Glomerular visceral epithelial cell (primary cell): ENCODE data around the gene LSM4.
"Not testable (repeated sequence)": the region's sequence is repeated elsewhere in the genome, so short reads cannot be mapped to it uniquely, and the experiment has no call there.

ENCODE experiments used
- DNase-seq: peaks from one replicate; pipeline ENCODE4 v3.0.0-alpha.2; 2016; ENCODE audit errors: extremely low spot score

The LSM4 gene

DNA sequence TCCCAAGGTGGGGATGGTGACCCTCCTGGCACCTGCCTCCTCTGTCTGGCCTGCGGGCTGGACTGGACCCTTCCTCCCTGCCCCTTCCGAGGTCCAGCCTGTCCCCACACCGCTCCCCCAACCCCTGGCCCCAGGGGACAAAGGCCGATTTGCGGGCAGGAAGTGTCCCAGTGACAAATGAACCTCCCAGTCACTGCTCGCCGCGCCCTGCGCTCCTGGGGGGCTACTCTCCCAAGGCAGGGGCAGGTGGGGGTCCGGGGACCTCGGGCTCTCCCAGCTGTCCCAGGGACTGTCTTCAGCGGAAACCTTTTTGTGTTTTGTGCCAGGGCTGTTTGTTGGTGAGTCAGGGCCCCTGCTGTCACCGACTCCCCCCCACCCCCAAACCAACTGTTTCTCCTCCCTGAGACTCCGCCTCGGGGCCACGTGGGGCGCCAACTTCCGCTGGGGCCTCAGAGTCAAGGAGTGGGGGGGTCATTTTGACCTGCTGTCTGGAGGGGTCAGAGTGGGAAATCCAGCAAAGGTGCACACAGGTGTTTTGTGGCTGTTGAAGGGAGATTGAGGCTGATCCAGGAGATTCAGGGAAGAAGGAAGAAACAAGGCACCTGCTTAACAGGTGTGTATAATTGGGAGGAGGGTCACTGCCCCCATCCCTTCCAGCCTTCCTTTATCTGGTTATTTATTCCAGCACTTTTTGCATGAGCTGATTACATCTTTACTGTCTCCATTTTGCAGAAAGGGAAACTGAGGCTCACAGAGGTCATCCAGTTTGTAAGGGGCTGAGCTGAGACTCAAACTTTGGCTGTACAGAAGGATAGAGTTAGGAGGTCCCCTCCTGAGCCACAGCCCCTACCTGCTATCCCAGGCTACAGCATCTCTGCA lies 18.4 kb upstream of the LSM4 start:
- DNase-seq: peak; percentile 62

DNA sequence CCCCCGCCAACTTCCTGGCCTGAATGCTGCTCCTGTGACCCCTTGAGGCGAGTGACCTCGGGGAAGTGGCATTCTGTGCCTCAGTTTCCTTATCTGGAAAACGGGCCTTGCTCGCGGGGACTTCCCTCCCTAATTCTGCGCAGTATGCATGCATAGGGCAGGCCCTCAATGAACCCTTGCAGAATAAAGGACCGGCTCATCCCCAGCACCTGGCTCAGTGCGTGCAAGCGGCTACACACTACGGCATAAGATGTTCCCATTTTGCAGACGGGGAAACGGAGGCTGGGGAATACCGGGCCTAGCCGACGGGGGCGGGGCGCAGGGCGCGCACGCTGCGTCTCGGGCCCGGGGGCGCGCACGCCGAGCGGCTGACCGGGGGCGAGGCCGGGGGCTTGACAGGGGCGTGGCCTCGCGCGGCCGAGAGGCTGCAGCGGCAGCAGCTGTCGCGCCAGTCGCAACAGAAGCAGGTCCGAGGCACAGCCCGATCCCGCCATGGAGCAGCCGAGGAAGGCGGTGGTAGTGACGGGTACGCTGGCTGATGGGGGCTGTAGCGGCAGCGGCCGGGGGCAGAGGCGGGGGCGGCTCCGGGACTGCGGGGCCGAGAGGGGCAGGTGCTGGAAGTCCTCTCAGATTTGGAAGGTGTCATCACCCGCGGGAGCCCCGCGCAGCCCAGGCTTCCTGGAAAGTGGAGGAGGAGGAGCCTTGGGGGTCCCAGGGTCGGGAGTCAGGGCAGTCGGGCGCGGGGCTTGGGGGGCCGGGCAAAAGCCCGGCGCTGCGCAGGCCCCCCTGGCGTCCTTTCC lies 17.5 kb upstream of the LSM4 start, which contains the start of gene PGPEP1:
Gene PGPEP1, plus strand, starts transcription at position 409 of the 800 bp plus-strand sequence. Its CDS starts 84 bp downstream, at position 493.
- peak; percentile 63 for DNase-seq

DNA sequence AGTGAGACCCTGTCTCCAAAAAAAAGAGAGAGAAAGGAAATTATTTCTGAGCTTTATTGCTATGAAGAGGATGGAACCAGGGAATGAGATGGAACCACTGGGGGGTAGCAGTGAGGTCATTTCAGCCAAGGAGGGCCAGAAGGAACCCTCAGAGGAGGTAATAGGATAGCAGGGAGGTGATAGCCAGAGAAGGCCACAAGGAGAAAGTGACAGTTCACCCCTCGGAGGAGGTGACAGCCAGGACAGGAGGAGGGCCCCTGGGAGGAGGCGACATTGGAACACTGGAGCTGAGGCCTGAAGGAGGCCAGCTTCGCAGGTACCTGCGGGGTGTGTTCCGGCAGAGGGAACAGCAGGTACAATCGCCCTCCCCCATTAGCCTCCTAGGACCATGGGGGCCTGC lies 16.8 kb upstream of the LSM4 start:
- DNase-seq: peak; percentile 44

DNA sequence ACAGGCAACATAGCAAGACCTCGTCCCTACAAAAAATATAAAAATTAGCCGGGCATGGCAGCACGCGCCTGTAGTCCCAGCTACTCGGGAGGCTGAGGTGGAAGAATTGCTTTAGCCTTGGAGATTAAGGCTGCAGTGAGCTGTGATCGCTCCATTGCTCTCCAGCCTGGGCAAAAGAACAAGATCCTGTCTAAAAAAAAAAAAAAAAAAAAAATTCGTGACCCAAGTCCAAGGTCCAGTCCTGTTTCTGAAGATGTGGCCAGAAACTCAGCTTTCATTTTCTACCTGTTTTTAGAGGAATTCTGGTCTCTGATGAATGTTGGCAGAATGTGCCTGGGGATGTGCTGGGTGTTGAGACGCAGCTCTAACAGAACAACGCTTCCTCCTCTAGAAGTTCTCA lies 15.7 kb upstream of the LSM4 start:
- no peak for DNase-seq

DNA sequence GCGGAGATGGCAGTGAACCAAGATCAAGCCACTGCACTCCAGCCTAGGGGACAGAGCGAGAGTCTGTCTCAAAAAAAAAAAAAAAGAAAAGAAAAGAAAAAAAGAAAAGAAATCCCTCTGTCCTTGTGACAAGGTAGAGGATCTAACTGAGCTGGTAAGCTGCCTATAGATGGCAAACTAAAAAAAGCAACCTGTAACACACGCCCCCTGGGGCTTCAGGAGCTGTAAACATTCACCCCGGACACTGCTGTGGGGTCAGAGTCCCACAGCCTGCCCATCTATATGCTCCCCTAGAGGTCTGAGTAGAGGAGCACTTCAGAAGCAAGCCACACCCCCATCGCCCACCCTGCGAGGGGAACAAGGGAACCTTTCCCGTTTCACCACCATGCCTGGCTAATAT lies 13.2 kb upstream of the LSM4 start:
- no peak for DNase-seq

DNA sequence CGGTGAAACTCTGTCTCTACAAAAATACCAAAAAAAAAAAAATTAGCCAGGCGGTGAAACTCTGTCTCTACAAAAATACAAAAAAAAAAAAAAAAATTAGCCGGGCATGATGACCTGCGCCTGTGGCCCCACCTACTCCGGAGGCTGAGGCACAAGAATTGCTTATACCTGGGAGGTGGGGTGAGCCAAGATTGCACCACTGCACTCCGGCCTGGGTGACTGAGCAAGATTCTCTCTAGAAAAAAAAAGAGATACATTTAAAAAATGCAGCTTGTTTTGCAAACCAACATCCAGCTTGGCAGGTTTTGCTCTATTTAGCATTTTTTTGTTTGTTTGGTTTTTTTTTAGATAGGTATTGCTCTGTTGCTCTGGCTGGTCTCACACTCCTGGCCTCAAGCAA lies 10.8 kb upstream of the LSM4 start:
- no peak for DNase-seq

DNA sequence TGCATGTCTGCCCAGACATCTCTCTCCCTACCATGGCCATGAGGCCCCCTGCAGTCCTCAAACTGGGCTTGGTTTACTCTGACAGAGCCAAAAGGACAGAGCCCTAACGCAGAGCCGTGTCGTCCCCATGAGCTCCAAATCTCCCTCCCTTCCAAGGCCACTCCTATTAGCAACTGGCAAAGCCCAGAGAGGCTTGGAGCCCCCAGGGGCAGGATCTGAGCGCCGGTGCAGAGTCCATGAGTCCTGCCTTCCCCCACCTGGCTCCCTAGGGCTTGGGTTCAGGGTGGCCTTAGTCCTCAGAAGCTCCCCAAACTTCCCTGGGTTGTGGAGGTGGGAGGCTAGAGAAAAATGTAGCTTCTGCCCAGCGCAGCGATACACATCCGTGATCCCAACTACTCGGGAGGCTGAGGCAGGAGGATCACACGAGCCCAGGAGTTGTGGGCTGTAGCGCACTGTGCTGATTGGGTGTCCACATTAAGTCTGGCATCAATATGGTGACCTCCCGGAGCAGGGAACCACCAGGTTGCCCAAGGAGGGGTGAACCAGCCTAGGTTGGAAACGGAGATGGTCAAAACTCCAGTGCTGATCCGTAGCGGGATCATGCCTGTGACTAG lies 10.1 kb upstream of the LSM4 start:
- no peak for DNase-seq

DNA sequence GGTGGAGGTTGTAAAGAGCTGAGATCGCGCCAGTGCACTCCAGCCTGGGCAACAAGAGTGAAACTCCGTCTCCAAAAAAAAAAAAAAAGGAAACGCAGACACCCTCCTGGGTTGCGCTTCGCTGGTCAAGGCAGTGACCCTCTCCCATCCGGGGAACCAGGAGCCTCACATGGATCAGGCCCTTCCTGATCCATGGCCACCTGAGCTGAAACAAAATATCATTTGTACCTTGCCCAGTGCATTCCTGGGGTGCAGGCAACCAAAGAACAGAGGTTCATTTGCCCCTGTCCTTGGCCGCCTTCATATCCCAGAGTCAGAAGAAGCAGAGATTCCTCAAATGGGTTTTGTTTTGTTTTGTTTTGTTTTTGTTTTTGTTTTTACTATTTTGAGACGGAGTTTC lies 8.0 kb upstream of the LSM4 start:
- DNase-seq: no peak

DNA sequence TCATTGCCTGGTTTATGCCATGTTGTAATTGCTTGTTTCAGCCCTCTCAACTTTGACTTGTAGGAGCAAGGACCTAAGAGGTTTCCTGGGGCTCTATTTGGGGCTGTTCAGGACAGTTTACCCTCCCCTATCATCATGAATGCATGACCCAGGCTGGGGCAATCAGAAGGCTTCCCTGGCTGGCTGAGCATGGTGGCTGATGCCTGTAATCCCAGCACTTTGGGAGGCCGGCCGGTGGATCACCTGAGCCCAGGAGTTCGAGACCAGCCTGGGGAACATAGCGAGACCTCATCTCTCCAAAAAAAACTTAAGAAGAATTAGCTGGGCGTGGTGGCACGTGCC lies 6.1 kb upstream of the LSM4 start:
- DNase-seq: no peak

DNA sequence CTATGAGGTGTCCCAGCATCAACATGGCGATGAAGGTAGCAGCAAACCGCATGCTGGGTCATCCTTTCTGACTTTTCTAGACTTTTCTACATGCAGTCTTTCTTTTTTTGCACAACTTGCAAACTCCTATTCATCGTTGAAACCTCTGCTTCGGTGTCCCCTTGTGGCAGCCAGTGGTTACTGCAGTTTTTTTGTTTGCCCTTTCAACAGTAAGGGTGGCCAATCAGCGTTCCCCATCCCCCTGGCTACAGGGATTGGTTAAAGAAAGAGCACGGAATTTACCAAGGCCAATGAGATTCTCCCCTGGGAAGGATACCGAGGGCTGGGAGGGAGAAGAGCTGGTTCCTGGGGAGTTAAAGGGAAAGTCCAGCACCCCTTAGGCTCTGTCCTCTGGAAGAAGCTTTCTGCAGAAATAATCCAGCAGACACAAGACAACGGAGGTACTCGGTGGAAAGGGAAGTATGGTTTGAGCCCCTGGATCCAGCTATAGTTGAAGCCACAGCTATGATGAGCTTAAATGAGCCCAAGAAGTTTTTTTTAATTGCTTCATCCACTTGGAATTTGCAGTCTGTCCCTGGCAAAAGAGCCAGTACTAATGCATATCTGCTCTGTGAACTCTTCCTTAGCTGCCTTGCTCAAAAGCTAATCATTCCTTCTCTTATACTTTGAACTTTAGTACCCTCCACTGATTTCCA lies 5.6 kb upstream of the LSM4 start:
- DNase-seq: peak; percentile 96

DNA sequence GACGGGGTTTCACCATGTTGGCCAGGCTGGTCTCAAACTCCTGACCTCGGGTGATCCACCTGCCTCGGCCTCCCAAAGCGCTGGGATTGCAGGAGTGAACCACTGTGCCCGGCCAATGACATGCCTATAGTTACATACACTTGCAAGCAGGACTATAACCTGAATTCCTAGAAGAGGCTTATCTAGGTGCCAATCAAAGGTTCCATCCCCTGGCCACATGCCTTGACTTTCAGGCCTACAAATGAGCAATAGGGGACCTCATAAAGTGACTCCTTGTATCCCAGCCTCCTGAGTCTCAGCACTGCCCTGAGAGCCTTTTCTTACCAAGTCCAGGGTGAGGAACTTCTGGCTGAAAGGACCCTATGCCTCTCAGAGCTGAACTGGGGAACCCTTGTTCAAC lies 3.9 kb upstream of the LSM4 start:
- DNase-seq: no peak

DNA sequence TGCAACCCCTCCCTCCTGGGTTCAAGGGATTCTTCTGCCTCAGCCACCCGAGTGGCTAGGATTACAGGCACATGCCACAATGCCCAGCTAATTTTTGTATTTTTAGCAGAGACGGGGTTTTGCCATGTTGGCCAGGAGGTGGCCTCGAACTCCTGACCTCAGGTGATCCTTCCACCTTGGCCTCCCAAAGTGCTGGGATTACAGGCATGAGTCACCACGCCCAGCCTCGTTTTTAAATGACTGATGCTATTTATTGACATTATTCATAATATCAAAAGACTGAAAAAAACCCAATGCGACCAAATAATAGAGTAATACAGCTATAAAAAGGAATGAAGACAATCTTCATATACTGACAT lies 1.5 kb upstream of the LSM4 start:
- not testable (repeated sequence) for DNase-seq

DNA sequence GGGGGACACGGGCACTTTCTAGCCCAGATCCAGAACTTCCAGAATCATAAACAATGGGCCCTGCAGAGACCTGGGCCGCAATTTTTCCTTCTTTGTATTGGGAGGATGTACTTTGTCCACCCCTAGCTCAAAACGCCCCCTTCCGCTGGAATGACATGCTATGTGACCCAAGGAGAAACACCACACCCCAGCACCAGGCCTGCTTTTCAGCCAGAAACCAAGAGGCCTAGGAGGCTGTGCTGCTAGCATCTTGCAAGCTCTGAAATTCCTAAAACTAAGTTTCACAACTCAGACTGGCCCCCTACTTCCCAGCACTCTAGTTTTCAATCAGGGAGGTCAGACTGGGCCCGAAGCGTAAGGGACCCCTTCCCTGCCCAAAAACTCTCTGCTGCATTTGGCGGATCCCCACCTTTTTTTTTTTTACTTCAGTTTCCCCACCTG lies 538 bp downstream of the LSM4 start:
- DNase-seq: peak; percentile 60

DNA sequence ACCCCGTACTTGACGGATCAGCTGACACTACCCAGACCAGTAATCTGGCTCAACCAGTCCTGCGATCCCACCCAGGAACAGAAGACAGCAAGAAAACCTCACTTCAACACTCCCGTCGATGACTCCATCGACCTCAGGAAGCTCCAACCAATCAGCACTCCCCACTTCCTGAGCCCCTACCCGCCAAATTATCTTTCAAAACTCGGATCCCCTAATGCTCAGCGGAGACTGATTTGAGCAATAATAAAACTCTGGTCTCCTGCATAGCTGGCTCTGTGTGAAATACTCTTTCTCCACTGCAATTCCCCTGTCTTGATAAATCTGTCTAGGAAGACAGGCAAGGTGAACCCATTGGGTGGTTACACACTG lies 1.2 kb downstream of the LSM4 start:
- no peak for DNase-seq

DNA sequence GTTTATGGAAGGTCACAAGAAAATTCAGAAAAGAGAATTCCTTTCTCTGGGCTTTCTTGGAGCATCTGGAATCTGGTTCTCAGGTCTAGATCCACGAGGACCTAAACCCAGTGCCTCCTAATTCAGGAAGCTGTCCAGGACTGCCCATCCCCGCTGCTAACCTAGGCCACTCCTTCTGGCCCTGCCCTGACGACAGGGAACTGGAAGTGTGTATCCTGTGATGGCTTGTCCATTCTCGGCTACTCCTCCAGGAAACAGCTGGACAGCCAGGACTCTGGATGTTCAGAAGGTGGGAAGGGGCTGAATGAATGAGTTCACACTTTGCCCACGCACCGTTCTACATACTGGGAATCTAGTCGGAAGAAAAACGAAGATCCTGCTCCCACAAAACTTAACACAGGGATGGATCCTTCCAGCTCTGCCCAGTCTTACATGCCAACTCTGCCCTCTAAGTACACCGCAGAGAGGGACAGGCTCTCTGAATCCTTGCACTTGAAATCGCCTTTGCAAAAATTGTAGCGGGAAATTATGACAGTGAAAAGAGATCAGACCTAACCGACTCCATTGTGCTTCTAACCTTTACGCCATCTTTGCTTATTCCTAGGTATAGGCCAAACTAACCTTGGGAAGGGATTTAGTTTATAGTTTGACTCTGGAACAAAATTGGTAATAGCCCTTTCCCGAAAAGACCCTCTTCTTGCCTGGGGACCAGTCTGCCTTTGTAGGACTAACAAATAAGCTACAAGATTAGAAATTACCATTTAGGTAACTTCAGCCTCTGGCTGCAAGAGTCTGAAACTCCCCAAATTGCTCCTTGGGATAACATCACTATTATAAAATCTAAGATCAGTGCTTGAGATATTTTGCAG lies 1.8 kb downstream of the LSM4 start:
- no peak for DNase-seq

DNA sequence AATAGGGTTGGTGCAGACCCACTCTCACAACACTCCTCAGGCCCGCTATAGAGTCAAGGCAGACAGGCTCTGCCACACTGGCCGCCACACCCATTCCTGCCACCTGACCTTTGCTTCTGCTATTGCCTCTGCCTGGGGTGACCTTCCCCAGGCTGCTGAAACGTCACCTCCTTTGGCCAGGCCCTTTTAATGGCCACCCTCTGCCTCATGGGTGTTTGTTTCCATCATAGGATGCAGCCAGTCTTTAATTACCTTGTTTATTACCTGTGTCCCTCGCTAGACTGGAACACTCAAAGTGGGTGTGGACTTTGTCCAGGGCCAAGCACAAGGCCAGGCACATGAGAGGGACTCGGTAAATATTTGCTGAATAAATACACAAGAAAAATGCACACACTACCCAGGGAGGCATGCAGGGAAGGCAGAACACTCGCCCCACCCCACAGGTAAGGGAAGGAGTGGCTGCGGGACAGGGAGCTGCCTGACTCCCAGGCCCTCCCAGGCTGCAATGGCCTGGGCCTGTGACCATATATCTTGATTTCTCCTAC lies 3.2 kb downstream of the LSM4 start:
- no peak for DNase-seq

DNA sequence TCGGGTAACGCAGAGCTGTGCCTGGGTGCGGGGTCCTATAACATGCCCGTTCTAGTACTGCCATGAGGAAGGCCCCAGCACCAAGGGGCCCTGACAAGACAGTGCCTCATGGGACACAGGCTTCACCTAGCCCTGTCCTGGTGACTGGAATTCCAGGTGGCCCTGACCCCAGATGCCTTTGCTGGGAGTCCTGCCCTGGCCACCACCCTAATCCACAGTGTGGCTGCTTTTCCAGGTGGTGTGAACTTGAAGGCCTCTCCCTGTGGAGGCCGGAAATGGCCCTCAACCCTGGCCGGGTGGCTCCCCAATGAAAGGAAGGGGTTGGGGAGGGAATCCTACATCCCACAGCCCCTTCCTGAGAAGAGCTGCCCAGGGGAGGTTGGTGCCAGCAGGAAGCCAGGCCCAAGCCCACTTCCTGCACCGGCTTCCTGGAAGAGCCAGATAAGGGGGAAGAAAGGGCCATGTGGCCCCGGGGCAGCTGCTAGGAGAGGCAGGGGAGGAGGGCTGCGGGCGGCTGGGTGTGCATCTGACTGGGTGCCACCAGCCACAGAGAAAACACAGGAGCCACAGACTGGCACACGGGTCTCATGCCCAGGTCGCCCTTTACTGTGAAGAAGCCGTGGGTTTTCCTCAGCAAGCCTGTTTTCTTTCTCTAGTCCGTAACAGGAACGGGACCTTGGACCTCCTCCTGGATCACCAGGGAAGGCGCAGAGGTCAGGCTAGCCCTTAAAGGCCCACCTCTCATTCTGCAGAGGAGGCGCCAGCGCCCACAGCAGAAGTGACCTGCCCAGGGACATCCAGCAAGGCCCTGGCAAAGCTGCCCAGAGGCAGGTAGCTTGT lies 4.7 kb downstream of the LSM4 start:
- no peak for DNase-seq

DNA sequence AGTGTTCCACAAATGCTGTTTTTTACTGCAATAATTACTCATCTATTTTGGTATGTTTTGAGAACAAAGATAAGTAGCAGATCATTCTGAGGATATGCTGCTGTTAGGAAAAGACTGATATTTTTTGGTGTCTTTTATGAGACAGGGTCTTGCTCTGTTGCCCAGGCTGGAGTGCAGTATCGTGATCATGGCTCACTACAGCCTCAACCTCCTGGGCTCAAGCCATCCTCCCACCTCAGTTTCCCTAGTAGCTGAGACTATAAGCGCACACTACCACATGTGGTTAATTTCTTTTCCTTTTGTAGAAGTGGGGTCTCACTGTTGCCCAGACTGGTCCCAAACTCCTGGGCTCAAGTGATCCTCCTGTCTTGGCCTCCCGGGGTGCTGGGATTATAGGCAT lies 9.5 kb downstream of the LSM4 start:
- DNase-seq: no peak

DNA sequence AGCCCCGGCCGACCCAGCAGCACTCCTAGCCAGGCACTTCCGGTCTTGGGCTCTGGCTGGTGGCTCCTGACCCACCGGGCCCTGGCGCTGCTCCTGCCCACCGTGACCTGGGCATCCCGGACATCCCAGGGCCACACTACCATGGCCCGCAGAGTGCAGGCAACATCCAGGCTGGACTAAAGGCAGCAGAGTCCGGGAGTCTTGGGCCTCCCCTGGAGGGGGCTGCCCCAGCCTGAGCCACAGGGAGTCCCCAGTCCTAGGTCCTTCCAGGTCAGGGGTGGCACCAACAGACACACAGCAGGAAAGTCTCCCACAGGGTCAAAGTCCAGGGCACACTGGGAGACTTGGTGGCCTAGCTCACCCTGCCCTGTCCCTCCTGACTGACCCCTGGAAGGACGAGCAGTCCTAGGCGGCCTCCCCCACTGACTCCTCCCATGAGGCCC lies 10.8 kb downstream of the LSM4 start:
- no peak for DNase-seq
